Stimulated activated CD8-positive, alpha-beta memory T cell treated with anti-CD3 and anti-CD28 coated beads, Interleukin-12 subunit alpha, Interleukin-12 subunit beta, amount 100 ng/mL, for 24 hours (primary cell): ENCODE results near the gene PRG3.
"Not testable (repeated sequence)": the region's sequence is repeated elsewhere in the genome, so short reads cannot be mapped to it uniquely, and the experiment has no call there.

Experiments
- DNase-seq: peaks from one replicate; pipeline ENCODE4 v3.0.0-alpha.2; 2020; ENCODE audit errors: extremely low read depth

The PRG3 gene

DNA sequence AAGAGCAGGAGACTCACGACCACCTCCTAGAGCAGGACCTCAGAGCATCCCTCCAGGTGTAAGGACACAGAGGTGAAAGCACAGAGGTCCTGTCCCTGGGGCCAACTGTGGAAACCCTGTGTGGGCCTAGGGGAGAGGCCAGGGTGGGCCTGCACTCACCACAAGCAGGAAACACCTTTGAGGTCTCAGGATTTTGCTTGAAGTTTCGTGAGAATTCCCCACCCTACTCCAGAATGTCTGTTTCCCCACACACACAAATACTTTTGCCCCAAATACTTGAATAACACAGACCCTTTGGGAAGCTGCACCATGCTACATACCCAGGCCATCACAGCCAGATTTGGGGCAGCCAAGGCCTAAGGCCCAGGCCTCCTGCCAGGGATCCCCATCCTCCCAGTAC, 27.8 kb upstream of the PRG3 start:
- no peak for DNase-seq

DNA sequence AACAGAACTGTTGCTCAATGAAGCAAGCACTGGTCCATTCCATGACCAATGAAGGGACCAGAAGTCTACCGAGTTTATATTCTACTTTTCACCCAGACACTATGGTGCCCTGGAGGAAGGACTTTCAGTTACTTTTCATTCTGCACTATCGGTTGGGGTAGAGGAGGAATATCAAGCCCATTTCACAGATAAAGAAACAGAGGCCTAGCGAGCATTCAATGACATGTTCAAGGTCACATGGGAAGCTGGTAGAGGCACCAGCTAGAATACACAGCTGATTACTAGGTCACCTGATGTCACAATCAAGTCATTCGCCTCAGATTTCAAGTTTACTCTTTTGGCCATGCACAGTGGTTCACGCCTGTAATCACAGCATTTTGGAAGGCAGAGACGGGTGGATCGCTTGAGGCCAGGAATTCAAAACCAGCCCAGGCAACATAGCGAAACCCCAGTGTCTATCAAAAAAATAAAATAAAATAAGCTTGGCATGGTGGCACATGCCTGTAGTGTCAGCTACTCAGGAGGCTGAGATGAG, 27.1 kb upstream of the PRG3 start:
- no peak for DNase-seq

DNA sequence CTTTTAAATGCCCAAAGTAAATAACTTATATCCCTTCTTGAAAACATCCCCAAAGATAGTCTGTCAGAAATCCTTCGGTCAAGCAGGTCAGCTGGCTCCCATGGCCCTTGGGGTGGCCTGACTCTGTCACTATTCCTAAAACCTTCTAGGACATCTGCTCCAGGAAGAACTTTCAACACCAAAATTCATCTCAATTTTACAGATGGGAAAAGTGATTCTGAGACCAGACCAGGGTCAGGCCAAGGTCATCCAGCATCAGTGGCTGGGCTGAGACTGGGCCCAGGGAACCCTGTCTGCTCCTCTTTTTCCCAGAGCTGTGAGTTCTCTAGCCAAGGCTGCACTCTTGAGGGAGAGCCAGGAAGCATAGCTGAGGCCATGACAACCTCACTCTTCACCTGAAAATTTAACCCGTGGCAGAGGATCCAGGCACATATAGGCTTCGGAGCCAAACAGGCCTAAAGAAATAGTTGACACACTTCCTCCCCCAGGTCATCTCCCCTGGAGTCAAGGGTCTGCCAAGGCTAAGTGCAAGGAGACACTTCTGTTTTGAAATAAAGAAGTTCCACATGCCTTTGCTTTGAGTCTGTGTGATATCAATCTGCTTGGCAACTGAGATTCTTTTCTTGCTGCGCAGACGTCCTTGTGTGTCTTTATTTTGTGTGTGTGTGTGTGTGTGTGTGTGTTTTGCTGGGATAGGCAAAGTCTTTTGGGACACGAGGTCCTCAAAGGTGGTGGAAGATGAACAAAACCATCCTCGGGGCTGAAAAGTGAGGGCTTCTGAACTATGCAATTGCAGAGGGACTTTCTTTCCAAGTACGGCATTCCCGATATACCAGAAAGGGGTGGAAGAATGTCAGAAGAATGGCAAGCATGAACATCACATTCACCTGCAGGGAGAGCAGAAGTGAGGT, 26.3 kb upstream of the PRG3 start:
- DNase-seq: no peak

DNA sequence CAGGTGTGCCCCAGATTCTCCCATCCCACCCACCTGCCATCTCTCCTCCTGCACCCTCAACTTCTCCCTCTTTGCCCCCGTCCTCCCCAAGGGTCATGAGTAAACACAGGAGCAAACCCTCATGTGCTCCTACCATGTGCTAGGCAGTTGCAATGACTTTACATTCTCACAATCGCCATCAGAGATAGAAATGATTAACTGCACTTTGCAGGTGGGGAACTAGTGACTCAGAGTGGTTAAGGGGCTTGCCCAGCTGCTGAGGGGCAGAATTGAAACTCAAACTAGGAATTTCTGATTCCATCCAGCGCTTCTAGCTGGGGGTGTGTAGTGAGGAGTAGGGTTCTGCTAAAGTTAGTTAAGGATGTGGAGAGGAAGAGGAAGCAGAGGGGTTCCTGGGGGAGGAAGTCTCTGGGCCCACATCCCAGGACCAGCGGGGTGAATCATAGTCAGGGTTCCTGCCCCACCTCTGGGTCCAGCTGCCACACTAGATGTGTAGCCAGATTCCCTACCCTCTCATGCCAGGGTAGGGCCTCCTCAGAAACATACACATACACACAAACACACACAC, 25.5 kb upstream of the PRG3 start:
- no peak for DNase-seq

DNA sequence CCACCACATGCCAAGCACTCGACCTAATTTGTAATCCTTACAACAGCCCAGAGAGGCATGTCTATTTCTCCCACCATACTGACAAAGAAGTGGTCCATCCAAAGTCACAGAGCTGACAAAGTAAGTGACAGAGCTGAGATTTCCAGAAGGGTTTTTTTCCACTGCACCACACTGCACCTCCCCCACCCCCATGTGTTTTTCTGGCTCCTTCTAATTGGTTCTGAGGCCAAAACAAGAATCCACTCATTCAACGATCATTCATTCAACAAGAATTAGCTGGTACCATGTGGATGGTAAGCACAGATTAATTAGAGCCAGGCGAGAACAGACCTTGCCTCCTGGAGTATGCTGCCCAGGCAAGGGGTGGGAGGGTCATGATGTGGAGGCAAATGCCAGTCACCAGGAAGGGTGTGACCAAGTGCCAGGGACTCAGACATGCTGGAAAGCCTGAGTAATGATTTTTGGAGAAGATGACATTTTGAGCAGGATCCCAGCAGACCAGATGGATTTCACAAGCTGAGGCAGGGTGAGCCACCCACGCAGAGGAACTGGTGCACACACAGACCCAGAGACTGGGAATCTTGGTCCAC, 24.4 kb upstream of the PRG3 start:
- no peak for DNase-seq

DNA sequence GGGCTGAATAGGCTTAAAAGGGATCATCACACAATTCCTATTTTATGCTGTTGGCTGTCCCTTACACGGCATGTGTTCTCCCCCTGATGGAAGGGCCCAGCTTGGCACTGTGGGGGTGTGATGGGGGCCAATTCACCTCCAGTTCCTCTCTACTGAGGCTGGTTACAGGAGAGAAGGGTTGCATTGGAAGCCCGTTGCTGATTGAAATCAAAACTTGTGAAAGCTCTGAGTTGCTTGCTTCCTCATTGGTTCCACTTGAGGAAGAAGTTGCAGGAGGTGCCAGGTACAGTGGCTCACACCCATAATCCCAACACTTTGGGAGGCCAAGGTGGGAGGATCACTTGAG, 22.8 kb upstream of the PRG3 start:
- no peak for DNase-seq

DNA sequence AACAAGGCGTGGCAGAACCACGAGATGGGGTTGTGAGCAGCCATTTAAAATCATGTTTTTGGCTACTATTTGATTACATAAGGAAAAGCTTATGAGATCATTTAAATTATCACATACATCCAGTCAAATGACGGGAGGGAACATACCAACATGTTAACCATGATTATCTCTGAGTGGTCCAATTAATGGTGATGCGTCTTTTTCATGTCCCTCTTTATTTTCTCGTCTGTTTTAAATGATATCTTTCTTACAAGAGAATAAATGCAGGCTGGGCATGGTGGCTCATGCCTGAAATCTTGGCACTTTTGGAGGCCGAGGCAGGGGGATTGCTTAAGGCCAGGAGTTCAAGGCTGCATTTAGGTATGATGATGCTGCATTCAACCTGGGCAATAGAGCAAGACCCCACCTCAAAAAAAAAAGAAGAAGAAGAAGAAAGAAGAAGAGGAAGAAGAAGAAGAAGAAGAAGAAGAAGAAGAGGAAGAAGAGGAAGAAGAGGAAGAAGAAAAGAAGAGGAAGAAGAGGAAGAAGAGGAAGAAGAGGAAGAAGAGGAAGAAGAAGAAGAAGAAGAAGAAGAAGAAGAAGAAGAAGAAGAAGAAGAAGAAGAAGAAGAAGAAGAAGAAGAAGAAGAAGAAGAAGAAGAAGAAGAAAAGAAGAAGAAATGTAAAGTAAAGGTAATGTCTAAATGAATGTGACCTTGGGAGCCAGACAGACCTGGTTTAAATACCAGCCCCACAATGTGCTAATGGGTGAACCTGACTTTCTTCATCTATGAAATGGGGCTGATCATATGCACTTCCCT, 22.3 kb upstream of the PRG3 start:
- DNase-seq: not testable (repeated sequence)

DNA sequence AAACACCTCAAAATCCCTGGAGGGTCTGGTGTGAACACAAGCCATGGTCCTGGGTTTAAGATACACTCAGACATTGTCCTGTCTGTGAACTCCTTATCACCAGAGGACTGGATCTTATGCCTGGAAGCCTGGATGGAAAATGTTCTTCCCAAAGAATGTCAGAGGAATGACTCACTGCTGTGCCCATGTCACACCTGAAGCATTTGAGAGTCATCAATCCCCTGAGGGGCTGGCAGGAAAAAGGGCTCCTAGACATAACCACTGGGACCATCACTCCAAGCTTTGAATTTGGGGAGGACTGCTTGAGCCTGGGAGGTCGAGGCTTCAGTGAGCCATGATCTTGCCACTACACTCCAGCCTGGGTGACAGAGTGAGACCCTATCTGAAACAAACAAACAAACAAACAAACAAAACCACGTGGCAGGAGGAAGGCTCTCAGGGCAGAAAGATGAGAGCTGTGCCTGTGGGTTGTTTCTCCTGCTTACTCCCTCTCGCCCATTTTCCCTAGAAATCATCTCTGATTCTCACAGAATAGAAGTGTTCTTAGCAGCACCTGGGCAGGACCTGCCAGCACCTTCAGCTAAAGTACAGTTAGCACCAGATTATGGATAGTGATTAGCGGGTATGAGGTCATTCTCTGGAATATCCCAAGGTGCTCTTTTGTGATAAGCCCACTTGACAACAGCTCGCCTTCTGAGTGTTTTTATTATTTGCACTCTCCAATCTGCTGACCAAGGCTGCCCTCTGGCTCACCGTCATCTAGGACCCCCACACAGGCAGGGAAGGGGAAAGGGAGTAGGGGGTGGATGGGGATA, 21.4 kb upstream of the PRG3 start:
- no peak for DNase-seq

DNA sequence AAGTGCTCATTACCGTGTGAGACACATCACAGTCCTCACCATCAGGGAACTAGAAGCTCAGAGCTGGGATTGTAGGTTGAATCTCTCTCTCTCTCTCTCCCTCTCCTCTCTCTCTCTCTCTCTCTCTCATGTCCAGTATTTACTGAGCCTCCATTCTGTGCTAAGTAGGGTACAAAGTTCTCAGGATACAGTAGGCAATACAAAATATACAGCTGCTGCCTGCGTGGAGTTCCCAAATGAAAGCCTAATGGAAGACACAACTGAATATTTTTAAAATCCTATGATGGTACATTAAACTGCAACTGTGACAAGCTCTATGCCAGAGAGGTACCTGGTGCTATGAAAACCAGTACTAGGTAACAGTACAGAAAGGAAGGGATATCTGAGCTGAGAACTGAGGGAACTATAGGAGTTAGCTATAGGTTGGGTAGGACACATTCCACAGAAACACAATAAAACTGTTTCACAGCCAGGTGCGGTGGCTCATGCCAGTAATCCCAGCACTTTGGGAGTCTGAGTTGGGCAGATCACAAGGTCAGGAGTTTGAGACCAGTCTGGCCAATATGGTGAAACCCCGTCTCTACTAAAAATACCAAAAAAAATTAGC, 19.1 kb upstream of the PRG3 start:
- DNase-seq: no peak

DNA sequence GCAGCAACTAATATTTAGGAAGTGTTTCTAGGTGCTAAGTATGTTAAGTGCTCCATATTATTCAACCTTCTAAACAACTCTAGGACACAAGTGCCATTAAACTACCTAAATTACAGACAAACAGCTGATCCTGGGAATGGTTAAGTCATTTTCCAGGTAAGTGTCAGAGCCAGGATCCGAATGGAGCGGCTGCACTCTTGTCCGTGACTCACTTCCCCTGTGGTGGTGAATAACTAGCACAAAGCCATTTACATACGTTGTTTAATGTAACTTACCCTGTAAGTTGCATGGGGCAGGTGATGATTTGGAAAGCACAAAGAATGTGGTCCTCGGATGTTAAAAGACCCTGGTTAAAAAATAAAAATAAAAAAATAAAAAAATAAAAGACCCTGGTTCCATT, 18.3 kb upstream of the PRG3 start:
- no peak for DNase-seq

DNA sequence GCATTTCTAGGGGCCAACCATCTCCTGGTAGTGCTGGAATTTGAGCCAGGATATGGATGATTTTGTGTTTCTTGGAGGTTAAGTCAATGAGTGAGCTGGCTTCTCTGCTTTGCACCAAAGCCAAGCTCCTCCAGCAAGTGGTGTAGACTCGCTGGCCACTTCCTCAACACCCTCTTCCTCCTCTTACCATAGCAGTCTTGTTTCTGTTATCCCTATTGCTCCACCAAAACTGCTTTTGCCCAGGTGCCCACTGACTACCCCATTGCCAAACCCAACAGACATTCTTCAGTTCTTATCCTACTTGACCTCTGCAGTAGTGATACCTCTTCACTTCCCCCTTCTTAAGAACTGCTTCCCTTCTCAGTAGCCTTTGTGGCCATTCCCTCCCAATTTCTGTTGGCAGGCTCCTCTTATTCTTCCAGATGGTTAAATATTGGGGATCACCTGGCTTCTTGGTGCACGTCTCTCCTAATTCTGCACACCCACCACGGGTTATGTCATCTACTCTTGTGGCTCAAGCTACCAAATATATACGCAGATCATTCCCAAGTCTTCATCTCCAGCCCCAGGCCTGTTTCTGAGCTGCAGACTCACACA, 16.5 kb upstream of the PRG3 start:
- DNase-seq: no peak

DNA sequence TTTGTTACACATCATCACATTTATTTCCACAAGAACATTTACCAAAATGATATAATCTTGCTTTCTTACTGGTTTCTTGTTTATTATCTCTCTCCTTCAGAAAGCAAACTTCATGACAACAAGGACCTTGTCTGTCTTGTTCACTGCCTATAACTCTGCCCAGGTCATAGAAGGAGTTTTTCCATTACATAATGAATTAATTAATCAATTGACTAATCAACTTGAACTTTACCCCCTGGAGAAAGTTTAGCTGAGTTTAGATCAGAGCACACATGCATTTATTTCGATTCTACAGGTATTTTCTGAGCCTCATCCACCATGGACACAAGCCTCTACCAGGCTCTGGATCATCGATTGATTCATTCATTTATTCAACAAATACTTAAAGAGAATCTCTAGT, 15.8 kb upstream of the PRG3 start:
- no peak for DNase-seq

DNA sequence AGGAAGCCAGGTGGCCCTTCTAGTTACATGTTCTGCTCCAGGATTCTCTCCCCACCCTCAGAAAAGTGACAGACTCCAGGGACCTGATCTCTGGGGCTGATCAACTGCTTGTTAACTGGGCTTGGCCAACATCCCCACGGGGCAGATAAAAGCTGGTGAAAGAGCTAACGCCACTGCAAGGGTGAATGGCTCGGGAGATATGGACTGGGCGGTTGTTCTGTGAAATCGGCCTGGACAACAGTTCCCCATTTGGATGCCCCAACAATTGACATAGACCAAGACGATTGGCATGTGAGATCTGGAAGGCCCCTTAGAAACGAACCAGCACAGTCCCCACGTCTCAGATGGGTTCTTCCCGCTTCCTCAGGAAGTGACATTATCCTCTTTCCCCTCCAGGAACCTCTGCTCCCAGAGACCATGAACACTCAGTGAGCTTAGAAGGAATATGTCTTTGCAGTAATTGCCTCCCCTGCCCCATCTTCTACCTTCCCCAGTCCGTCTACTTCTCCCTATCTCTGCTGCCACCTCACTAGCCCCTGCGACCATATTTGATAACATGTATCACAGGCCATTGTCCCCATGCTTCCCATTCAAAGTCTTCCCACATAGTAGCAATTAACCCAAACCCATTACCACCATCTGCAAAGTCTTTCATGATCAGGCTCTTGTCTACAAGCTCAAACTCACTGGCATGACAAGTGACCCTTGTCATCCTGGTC, 15.1 kb upstream of the PRG3 start:
- no peak for DNase-seq

DNA sequence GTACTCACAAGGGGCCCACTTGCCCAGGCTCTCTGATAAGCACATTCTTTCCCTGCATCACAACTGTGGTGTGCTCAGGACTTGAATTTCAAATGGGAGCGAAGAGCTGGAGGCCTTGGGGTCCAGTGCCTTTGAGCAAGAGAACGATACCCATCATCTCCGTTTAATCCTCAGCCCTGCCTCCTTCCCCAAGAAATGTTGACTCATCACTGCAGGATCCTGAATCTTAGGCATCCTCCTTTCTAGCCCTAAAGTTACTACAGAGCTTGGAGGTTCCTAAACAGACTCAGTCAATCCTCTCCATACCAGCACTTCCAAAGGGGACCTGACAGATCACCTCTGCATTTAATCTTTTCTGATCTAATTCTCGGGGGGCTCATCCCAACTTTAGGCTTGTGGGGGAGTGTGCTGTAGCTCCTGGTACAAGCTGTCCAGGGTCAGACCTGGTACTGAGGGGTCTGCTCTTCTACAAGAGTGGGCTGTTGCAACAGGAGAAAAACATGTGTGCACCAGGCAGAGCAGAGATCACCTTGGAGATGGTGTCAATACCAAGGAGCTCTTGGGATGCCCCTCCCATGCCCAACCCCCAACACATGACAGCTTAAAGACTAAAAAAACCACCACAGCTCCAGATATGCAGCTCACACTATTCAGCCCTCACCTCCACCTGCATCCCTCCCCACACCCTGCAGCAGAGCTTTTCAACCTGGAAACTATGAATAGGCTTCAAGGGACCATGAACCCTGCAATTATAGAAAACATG, 13.4 kb upstream of the PRG3 start:
- DNase-seq: no peak

DNA sequence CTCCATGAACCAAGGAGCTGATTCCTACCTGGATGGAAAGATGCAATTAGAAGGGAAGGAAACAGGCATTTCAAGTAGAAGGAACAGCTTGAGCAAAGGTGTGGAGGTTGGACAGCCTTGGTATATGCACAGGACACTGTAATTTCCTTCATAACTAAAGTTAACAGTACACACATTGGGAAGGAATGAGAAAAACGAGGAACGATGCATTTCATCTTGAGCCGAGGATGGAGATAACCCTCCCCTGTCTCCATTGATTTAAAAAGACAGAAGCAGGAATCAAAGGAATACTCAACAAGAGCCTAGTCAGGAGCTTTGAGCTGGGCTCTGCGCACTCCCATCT, 11.8 kb upstream of the PRG3 start:
- no peak for DNase-seq

DNA sequence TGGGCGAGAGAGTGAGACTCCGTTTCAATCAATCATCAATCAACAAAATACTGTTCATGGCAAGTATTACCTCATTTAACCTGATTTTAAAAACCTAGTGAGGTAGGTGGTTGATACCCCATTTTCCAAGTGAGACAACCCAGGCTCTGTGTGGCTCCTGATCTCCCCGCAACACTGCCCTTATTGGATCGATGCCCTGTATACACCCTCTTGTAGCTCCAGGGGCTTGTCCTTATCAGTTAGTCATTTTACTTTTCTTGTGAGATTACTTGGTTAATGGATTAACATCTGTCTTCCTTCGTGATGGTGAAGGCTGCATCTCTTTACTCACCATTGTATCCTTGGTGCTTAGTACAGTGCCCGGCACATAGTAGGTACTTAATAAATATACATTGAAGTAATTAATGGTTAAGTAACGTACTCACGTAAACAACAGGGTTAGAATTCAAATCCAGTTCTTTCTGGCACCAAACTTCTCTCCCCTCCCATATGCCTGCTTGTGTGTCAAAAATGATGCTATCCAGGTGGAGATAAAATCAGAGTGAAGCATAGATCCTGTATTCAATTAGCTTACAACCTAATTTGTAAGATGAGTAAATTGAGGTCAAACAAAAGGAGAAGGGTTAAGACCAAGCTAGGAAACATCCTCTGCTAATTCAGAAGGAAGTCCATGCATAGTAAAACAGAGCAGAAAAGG, 11.3 kb upstream of the PRG3 start:
- DNase-seq: no peak

DNA sequence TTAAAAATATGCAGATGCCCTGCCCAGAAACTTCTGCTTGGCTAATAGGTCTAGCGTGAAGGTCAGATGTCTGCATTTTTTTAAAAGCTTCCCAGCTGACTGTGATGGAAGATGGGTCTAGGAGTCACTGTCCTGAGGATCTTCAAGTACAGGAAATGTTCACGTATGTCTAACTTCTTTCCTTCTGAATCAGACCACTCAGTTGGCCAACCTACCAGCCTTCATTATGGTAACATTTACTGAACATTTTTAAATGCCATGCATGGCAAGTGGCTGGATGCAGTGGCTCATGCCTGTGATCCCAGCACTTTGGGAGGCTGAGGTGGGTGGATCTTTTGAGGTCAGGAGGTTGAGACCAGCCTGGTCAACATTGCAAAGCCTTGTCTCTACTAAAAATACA, 10.6 kb upstream of the PRG3 start:
- DNase-seq: no peak

DNA sequence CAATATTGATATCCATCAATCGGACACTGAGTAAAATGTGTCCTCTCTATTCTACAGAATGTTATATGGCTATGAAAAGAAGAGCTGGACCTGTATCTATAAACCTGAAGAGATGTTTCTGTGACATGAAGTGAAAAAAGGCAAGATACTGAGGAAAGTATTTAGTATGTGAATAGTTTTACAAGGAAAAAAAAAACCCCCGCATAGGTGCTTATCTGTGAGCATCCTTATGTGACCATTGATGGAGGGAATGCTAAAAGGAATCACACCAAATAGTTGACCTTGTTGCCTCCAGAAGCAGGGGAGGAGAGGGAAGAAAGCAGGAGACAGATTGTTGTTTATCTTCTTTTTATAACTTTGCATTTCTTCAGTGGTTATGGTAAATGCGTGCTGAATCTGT, 10.2 kb upstream of the PRG3 start:
- DNase-seq: no peak

DNA sequence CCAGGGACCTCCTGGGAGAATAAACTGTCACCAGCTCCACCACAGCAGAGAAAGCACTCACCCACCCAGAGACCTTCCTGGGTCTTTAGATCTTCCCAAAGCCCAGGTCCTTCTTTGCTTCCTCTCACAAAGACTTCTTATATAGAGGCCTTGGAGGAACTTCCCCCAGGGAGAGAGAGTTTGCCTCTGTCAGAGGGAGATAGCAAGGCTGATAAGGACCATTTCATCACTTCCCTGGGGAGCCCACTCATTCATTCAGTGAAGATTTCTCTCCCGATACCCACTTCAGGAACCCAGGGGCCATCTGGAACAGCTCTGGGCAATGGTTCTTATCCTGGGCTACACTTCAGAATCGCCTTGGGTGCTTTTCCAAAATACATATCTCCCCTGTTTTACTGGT, 9.6 kb upstream of the PRG3 start, which contains the start of gene PRG2:
PRG2 (minus strand) TSS at position 116 of the 400 bp plus-strand sequence. CDS start 706 bp downstream, outside the sequence.
- DNase-seq: no peak
